ENCODE data around the gene YTHDF1.

Gene YTHDF1

DNA sequence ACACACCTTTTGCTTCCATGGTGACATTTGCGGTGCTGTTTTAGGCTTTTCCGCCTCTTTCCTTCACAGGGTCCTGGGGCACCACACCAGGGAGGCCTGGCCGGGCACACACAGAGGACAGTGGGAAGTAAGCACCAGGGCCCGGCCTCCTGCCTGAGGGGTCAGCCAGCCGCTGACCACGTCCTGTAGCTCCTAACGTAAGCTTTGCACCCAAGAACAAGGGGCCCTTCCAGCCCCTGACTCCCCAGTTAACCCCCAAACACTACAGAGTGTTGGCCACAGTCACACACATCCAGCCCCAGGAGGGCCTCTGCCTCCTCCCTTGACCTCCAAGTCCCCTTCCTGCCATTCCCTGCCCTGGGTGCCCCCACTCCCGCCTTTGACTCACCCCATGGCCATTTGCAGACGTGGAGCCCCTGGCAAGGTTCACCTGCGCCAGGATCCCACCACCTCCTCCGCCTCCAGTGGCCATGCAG, 54.7 kb downstream of the YTHDF1 start:
- H3K4me1 ChIP-seq (ENCODE audit: control insufficient read depth, insufficient read depth, low read length), result no peaks in the 10 kb centered on the region
- POLR2A ChIA-PET, result no interaction called here
- no peaks in the 10 kb centered on the region for H3K36me3 ChIP-seq (ENCODE audit: control insufficient read depth in 2 of 2, insufficient read depth in 1 of 2, low read length in 2 of 2)
- no peak overlapping the region for H3K27ac ChIP-seq (ENCODE audit: extremely low read depth, low read depth, low read length)
- TF ChIP-seq, protein P1, sequence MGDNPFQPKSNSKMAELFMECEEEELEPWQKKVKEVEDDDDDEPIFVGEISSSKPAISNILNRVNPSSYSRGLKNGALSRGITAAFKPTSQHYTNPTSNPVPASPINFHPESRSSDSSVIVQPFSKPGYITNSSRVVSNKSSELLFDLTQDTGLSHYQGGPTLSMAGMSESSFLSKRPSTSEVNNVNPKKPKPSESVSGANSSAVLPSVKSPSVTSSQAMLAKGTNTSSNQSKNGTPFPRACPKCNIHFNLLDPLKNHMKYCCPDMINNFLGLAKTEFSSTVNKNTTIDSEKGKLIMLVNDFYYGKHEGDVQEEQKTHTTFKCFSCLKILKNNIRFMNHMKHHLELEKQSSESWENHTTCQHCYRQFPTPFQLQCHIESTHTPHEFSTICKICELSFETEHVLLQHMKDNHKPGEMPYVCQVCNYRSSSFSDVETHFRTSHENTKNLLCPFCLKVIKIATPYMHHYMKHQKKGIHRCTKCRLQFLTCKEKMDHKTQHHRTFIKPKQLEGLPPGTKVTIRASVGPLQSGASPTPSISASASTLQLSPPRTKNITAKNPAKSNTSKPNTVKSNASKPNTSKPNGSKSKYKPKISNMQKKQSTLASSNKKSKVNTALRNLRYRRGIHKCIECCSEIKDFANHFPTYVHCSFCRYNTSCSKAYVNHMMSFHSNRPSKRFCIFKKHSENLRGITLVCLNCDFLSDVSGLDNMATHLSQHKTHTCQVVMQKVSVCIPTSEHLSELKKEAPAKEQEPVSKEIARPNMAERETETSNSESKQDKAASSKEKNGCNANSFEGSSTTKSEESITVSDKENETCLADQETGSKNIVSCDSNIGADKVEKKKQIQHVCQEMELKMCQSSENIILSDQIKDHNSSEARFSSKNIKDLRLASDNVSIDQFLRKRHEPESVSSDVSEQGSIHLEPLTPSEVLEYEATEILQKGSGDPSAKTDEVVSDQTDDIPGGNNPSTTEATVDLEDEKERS (tag by site-specific recombination; IDR thresholded peaks at IDR 0.05), result no peak
- TF ChIP-seq BCL6B (tag by site-specific recombination; IDR thresholded peaks at IDR 0.05) (no peak), ZNF544 (tag by site-specific recombination; IDR thresholded peaks at IDR 0.05) (no peak), ZNF404 (tag by site-specific recombination; IDR thresholded peaks at IDR 0.05) (no peak), PRDM2 (tag by site-specific recombination; IDR thresholded peaks at IDR 0.05; ENCODE audit: borderline replicate concordance) (no peak), AEBP2 (tag by site-specific recombination; IDR thresholded peaks at IDR 0.05; ENCODE audit: borderline replicate concordance) (no peak), ZNF214 (tag by site-specific recombination; IDR thresholded peaks at IDR 0.05; ENCODE audit: borderline replicate concordance) (no peak), ZFP41 (tag by site-specific recombination; IDR thresholded peaks at IDR 0.05; ENCODE audit: borderline replicate concordance) (no peak), ZNF155 (tag by site-specific recombination; IDR thresholded peaks at IDR 0.05) (no peak), OVOL3 (tag by site-specific recombination; IDR thresholded peaks at IDR 0.05) (no peak), ZBTB20 (tag by site-specific recombination; IDR thresholded peaks at IDR 0.05) (no peak), KLF10 (tag by site-specific recombination; IDR thresholded peaks at IDR 0.05) (no peak), ZNF645 (tag by site-specific recombination; IDR thresholded peaks at IDR 0.05) (no peak), ZNF791 (tag by site-specific recombination; IDR thresholded peaks at IDR 0.05) (no peak)
- TF ChIP-seq, protein P2, sequence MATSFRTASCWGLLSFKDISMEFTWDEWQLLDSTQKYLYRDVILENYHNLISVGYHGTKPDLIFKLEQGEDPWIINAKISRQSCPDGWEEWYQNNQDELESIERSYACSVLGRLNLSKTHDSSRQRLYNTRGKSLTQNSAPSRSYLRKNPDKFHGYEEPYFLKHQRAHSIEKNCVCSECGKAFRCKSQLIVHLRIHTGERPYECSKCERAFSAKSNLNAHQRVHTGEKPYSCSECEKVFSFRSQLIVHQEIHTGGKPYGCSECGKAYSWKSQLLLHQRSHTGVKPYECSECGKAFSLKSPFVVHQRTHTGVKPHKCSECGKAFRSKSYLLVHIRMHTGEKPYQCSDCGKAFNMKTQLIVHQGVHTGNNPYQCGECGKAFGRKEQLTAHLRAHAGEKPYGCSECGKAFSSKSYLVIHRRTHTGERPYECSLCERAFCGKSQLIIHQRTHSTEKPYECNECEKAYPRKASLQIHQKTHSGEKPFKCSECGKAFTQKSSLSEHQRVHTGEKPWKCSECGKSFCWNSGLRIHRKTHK (tag by site-specific recombination; IDR thresholded peaks at IDR 0.05), result no peak
- TF ChIP-seq, protein P3, sequence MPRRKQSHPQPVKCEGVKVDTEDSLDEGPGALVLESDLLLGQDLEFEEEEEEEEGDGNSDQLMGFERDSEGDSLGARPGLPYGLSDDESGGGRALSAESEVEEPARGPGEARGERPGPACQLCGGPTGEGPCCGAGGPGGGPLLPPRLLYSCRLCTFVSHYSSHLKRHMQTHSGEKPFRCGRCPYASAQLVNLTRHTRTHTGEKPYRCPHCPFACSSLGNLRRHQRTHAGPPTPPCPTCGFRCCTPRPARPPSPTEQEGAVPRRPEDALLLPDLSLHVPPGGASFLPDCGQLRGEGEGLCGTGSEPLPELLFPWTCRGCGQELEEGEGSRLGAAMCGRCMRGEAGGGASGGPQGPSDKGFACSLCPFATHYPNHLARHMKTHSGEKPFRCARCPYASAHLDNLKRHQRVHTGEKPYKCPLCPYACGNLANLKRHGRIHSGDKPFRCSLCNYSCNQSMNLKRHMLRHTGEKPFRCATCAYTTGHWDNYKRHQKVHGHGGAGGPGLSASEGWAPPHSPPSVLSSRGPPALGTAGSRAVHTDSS (tag by site-specific recombination; IDR thresholded peaks at IDR 0.05), result no peak
- CTCF ChIA-PET, result no interaction called here
- no peak overlapping the region for H3K4me3 ChIP-seq (ENCODE audit: low read depth, low read length)
- H3K9me3 ChIP-seq (ENCODE audit: control insufficient read depth, insufficient read depth, low read depth, low read length), result no peaks in the 10 kb centered on the region
